ENCODE data around the gene ZNF335. TPM values are rescaled to one million over a fixed set of nuclear protein-coding genes. Genes with fewer than 3 reads are reported as not detected.
A peak's percentile ranks its signal among the peaks of the same experiment; 100 is the strongest.

ZNF335 gene
- total and polyA plus RNA-seq, 5 experiments from 2014 or later, result 6.4 to 56.2 (median 13.2) TPM

GRCh38 chr20:45983279-45983743, 11.3 kb upstream of the ZNF335 start:
- DNase-seq, result no peak
- Mint-ChIP-seq H3K4me1 (peaks cover 0 to 3% (median 0%) of the 10 kb centered on the region in 4 donors), H3K27me3 (peaks cover 0 to 10% (median 0%) of the 10 kb centered on the region in 5 donors), H3K36me3 (no peaks in the 10 kb centered on the region), H3K27ac (peak overlapping the region in 1 of 10 donors; percentile 6), H3K4me3 (no peak overlapping the region), H3K9me3 (no peaks in the 10 kb centered on the region)
- ATAC-seq, result no peak
- POLR2A ChIA-PET, result interaction anchor here (2.0 kb wide), 1 partner anchor 11 kb away, joined by 9 read pairs; the partner anchor contains the start of gene ZNF335

GRCh38 chr20:45981261-45981660, 9.3 kb upstream of the ZNF335 start:
- Mint-ChIP-seq H3K27me3 (peaks cover 0 to 7% (median 0%) of the 10 kb centered on the region in 5 donors), H3K27ac (no peak overlapping the region), H3K4me3 (no peak overlapping the region), H3K36me3 (no peaks in the 10 kb centered on the region), H3K9me3 (no peaks in the 10 kb centered on the region), H3K4me1 (no peaks in the 10 kb centered on the region)
- POLR2A ChIA-PET, result no interaction called here
- DNase-seq (no peak), ATAC-seq (no peak)

GRCh38 chr20:45976086-45976485, 4.1 kb upstream of the ZNF335 start:
- H3K4me3 Mint-ChIP-seq, result no peak overlapping the region
- no peak overlapping the region for H3K27ac Mint-ChIP-seq
- no peaks in the 10 kb centered on the region for H3K36me3 Mint-ChIP-seq
- H3K4me1 Mint-ChIP-seq, result peaks cover 5 to 9% (median 7%) of the 10 kb centered on the region in 4 donors
- H3K27me3 Mint-ChIP-seq, result peaks cover 0 to 5% (median 0%) of the 10 kb centered on the region in 5 donors
- H3K9me3 Mint-ChIP-seq, result peaks cover 0 to 4% (median 0%) of the 10 kb centered on the region in 9 donors
- DNase-seq (no peak), ATAC-seq (no peak)
- POLR2A ChIA-PET, result interaction anchor here (8.6 kb wide), 1 partner anchor 40 kb away, joined by 216 read pairs; the partner anchor contains the start of gene PCIF1

- no peak for DNase-seq
- ATAC-seq, result no peak
- Mint-ChIP-seq H3K4me1 (peaks cover 5 to 12% (median 9%) of the 10 kb centered on the region in 4 donors), H3K27me3 (peaks cover 0 to 5% (median 0%) of the 10 kb centered on the region in 5 donors), H3K9me3 (peaks cover 0 to 4% (median 0%) of the 10 kb centered on the region in 9 donors), H3K27ac (no peak overlapping the region), H3K36me3 (no peaks in the 10 kb centered on the region), H3K4me3 (no peak overlapping the region)
- POLR2A ChIA-PET, result interaction anchor here (8.6 kb wide), 1 partner anchor 40 kb away, joined by 216 read pairs; the partner anchor contains the start of gene PCIF1
Measured at GRCh38 chr20:45975686-45976085, 3.7 kb upstream of the ZNF335 start.

- H3K27ac Mint-ChIP-seq, result no peak overlapping the region
- H3K27me3 Mint-ChIP-seq, result peaks cover 0 to 5% (median 0%) of the 10 kb centered on the region in 5 donors
- POLR2A ChIA-PET, result interaction anchor here (0.6 to 8.6 kb wide), 3 partner anchors 39 to 371 kb away, joined by 4 to 216 read pairs (median 30); partner anchors contain the start of genes PCIF1 and ZSWIM1
- peaks cover 0 to 4% (median 0%) of the 10 kb centered on the region in 9 donors for H3K9me3 Mint-ChIP-seq
- H3K4me1 Mint-ChIP-seq, result peaks cover 9 to 18% (median 15%) of the 10 kb centered on the region in 4 donors
- H3K36me3 Mint-ChIP-seq, result peaks cover 0 to 2% (median 0%) of the 10 kb centered on the region in 3 donors
- DNase-seq (no peak), ATAC-seq (no peak)
- no peak overlapping the region for H3K4me3 Mint-ChIP-seq
Measured at GRCh38 chr20:45974896-45975565, 3.0 kb upstream of the ZNF335 start.

- H3K27me3 Mint-ChIP-seq, result peaks cover 0 to 5% (median 0%) of the 10 kb centered on the region in 5 donors
- peaks cover 0 to 13% (median 0%) of the 10 kb centered on the region in 3 donors for H3K36me3 Mint-ChIP-seq
- peaks cover 12 to 26% (median 23%) of the 10 kb centered on the region in 4 donors for H3K4me1 Mint-ChIP-seq
- H3K4me3 Mint-ChIP-seq, result peak overlapping the region; percentile 89 to 98 (median 95)
- ATAC-seq (no peak), DNase-seq (no peak)
- H3K9me3 Mint-ChIP-seq, result peaks cover 0 to 4% (median 0%) of the 10 kb centered on the region in 9 donors
- POLR2A ChIA-PET, result interaction anchor here (0.7 to 8.6 kb wide), 15 partner anchors 11 to 1385 kb away, joined by 3 to 216 read pairs (median 4); partner anchors contain the start of genes ACOT8, CTSA, NEURL2 and PCIF1
- H3K27ac Mint-ChIP-seq, result peak overlapping the region; percentile 99 to 100 (median 100)
Measured at GRCh38 chr20:45972500-45973183, 639 bp upstream of the ZNF335 start.

GRCh38 chr20:45971425-45971674, 653 bp downstream of the ZNF335 start:
- DNase-seq (no peak), ATAC-seq (peak in 1 of 2 donors; percentile 1)
- Mint-ChIP-seq H3K9me3 (peaks cover 0 to 4% (median 0%) of the 10 kb centered on the region in 9 donors), H3K4me1 (peaks cover 12 to 26% (median 23%) of the 10 kb centered on the region in 4 donors), H3K36me3 (peaks cover 0 to 26% (median 0%) of the 10 kb centered on the region in 3 donors), H3K27me3 (peaks cover 0 to 5% (median 0%) of the 10 kb centered on the region in 5 donors), H3K4me3 (peak overlapping the region; percentile 89 to 98 (median 95)), H3K27ac (peak overlapping the region; percentile 84 to 100 (median 100))
- POLR2A ChIA-PET, result interaction anchor here (0.7 to 8.6 kb wide), 23 partner anchors 12 to 1386 kb away, joined by 3 to 216 read pairs (median 5); partner anchors contain the start of genes ACOT8, CTSA, DNTTIP1 and NEURL2

- Mint-ChIP-seq H3K36me3 (peaks cover 0 to 29% (median 0%) of the 10 kb centered on the region in 3 donors), H3K27ac (peak overlapping the region; percentile 86 to 100 (median 100)), H3K4me3 (peak overlapping the region; percentile 89 to 98 (median 95)), H3K9me3 (peaks cover 0 to 4% (median 0%) of the 10 kb centered on the region in 9 donors), H3K27me3 (peaks cover 0 to 5% (median 0%) of the 10 kb centered on the region in 5 donors), H3K4me1 (peaks cover 12 to 26% (median 23%) of the 10 kb centered on the region in 4 donors)
- ATAC-seq, result peak; percentile 11 to 21
- POLR2A ChIA-PET, result interaction anchor here (0.6 to 8.6 kb wide), 28 partner anchors 9 to 965 kb away, joined by 3 to 216 read pairs (median 4); partner anchors contain the start of genes ACOT8, CTSA, DNTTIP1 and NEURL2
- peak in 8 of 10 donors; percentile 17 to 58 (median 35) for DNase-seq
Measured at GRCh38 chr20:45970646-45971424, 1.2 kb downstream of the ZNF335 start.

DNA sequence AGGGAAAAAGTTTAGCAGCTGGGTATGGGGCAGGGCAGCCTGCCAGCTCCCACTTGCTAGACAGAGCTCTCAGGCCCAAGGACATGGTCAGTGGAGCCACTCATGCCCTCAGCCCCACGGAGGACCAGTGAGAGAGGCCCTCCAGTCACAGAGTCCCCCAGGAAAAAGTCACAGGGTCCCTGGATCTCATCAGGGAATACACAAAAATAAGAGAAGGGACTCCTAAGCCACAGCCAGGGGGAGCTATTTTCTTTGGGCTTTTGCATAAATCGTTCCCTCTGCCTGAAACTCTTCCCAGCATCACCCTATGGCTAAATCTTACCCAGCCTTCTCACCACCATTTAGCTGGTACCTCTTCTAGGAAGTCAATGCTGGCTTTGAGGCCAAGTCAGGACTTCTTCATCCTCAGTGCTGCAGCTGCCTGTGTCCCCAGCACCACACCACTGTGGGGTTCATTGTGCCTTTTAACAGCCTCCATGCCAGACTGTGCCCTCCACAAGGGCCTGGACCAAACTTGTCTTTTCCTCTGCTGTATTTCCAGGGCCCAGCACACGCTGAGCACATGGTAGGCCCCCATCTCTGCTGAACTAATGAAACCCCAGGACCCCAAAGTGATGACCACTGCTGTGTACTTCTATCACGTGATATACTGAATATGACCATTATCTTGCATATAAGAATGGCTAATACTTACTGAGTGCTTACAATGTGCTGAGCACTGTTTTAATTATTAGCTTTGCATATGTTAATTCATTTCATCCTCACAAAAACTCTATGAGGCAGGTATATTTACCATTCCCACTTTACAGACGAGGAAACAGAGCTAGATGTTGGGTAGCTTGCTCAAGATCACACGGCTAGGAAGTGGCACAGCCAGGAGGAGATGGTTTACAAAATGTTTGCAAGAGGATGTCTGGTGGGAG, 2.0 kb downstream of the ZNF335 start:
- peaks cover 12 to 26% (median 23%) of the 10 kb centered on the region in 4 donors for H3K4me1 Mint-ChIP-seq
- H3K27me3 Mint-ChIP-seq, result peaks cover 0 to 5% (median 0%) of the 10 kb centered on the region in 5 donors
- DNase-seq, result peak in 3 of 10 donors; percentile 21 to 31 (median 23)
- peaks cover 0 to 36% (median 0%) of the 10 kb centered on the region in 3 donors for H3K36me3 Mint-ChIP-seq
- H3K4me3 Mint-ChIP-seq, result peak overlapping the region; percentile 89 to 98 (median 95)
- ATAC-seq, result no peak
- peaks cover 0 to 4% (median 0%) of the 10 kb centered on the region in 9 donors for H3K9me3 Mint-ChIP-seq
- POLR2A ChIA-PET, result interaction anchor here (0.6 to 8.6 kb wide), 21 partner anchors 8 to 964 kb away, joined by 3 to 216 read pairs (median 5); partner anchors contain the start of genes ACOT8, CTSA, DNTTIP1 and NEURL2
- peak overlapping the region; percentile 86 to 100 (median 100) for H3K27ac Mint-ChIP-seq

DNA sequence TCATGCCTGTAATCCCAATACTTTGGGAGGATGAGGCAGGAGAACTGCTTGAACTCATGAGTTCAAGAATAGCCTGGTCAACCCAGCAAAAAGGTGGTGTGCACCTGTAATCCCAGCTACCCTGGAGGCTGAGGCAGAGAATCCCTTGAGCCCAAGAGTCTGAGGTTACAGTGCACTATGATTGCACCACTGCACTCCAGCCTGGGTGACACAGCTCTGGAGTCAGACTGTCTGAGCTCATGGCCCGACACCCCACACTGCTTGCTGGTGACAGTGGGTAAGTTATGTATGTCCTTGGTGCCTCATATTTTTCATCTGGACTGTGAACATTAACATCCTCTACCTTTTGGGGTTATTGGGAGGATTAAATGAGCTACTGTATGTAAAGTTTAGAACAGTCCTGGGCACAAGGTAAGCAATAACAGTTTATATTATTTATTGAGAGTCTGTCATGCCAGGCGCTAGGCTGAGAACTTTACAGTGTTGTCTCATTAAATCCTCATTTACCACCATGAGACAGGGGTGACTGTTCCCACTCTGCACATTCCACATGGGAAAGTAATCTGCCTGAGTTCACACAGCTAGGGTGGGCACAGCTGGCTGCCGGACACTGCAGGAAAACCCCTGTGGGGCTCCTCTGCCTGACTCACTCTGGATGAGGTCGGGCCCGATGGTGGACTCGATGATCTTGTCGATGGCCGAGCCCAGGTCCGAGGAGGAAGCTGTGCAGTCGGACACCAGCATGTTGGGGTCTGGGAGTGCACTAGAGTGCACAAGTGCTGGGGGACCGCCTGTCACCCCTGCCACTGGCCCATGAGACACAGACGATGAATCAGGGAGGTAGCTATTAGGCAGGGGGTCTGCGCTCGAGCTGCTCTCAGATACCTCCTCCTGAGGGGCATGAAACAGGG, 2.9 kb downstream of the ZNF335 start:
- Mint-ChIP-seq H3K4me1 (peaks cover 12 to 26% (median 23%) of the 10 kb centered on the region in 4 donors), H3K36me3 (peaks cover 0 to 42% (median 0%) of the 10 kb centered on the region in 3 donors), H3K27ac (peak overlapping the region in 6 of 10 donors; percentile 29 to 100 (median 85)), H3K27me3 (peaks cover 0 to 5% (median 0%) of the 10 kb centered on the region in 5 donors), H3K4me3 (peak overlapping the region in 4 of 10 donors; percentile 12 to 98 (median 56)), H3K9me3 (peaks cover 0 to 4% (median 0%) of the 10 kb centered on the region in 9 donors)
- ATAC-seq (no peak), DNase-seq (no peak)
- POLR2A ChIA-PET, result interaction anchor here (0.7 to 8.6 kb wide), 9 partner anchors 8 to 112 kb away, joined by 3 to 216 read pairs (median 9); partner anchors contain the start of genes ACOT8, CTSA, NEURL2 and PCIF1
